GM12891 (cell line): ENCODE data around the gene INO80E.

Source experiments
- DNase-seq: peaks from one replicate; pipeline ENCODE4 v3.0.0; 2011; ENCODE audit warnings: low spot score; ENCODE audit not compliant: insufficient read length
- FAIRE-seq: peaks from 2 replicates; lab custom pipeline; 2011; peaks lifted over from hg19 to GRCh38; lab: Jason Lieb, UNC
- PAX5 ChIP-seq: IDR thresholded peaks from 2 replicates; pipeline ENCODE4 v1.6.1; 2011; ENCODE audit warnings: low read length, moderate library complexity, mild to moderate bottlenecking; ENCODE audit not compliant: insufficient read depth, severe bottlenecking
- POLR2A ChIP-seq: IDR thresholded peaks from 2 replicates; pipeline ENCODE4 v1.6.1; 2011; ENCODE audit warnings: low read depth, low read length, control low read depth
- POLR2AphosphoS5 ChIP-seq: IDR thresholded peaks from 2 replicates; pipeline ENCODE4 v1.6.1; 2011; ENCODE audit warnings: low read depth, low read length, control low read depth
- POU2F2 ChIP-seq: IDR thresholded peaks from 2 replicates; pipeline ENCODE4 v1.6.1; 2011; ENCODE audit warnings: low read depth, mild to moderate bottlenecking, control low read depth, low read length, moderate library complexity
- SPI1 ChIP-seq: IDR thresholded peaks from 2 replicates; pipeline ENCODE4 v1.6.1; 2011; ENCODE audit warnings: low read depth, low read length, control low read depth
- TAF1 ChIP-seq: IDR thresholded peaks from 2 replicates; pipeline ENCODE4 v1.6.1; 2011; ENCODE audit warnings: low read depth, low read length, control low read depth

The INO80E gene

DNA sequence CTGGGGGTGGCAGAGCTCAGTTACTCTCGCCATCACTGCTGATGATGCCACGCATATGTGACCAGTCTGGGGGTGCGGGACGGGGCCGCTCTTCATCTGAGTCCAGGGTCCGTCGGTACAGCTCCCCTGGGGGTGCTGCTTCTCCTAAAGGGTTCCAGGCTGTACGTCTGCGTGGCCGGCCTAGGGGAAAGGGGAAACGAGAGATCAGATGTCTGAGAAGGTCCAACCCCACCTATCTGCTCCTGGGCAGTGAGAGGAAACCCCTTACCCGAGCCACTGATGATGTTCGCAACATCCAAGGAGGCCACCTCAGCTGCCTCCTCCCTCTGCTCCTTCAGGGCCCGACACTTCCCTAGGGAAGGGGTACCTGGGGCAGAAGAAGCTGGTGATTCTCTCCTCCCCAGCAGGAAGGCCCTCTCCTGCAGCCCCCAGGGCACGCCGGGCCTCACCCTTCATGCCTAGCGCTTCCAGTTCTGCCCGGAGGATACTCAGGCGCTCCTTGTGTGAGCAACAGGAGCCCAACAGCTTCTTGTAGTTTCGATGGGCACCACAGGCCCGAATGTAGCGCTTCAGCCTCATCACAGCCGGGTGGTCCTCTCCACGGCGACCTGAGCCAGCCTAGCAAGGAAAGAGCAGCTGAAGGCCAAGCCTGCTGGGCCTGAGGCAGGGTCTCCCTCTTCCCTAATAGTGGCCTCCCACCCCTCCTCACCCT, 2.7 kb upstream of the INO80E start:
- no peak; the same call in 1 of the 2 replicates for TF ChIP-seq POLR2AphosphoS5
- TF ChIP-seq POLR2A, result no peak
- TF ChIP-seq PAX5, result no peak
- no peak for TF ChIP-seq TAF1
- TF ChIP-seq SPI1, result no peak
- no peak for TF ChIP-seq POU2F2
- DNase-seq, result no peak
- FAIRE-seq, result no peak

DNA sequence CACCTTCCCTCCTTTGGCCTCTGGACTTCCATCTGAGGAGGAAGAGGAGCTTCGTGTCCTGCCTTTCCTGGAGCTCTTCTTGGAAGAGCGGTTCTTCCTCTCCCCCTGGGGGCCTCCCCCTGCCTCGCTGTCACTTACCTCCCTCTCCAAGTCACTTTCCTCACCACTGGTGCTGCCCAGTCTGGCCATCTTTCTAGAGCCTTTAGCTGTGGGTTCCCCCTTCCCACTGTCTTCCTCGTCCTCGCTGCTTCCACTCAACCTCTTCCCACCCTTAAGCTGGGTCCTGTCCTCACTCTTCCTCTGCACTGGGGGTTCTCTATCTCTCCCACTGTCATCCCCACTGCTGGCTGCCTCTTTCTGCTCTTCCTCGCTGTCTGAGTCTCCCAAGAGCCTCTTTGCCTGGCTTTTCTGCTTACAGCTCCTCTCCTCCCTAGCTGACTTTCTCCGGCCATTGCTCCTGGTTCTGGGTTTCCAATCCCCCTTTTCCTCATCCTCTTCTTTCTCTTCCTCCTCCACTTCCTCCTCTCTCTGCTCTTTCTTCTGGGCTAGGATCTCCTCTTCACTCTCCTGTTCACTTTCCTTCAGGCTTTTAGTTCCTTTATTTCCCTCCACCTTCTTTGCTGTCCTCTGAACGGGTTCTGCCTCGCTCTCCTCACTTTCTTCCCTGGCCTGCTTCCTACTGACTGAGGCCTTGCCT, 2.0 kb upstream of the INO80E start:
- FAIRE-seq (no peak), DNase-seq (no peak)
- TF ChIP-seq POU2F2 (no peak), PAX5 (no peak), TAF1 (no peak), POLR2AphosphoS5 (no peak), POLR2A (no peak), SPI1 (no peak)

GRCh38 chr16:29994600-29995323, 1.3 kb upstream of the INO80E start:
- TF ChIP-seq SPI1, result 0 out of 2 replicates have a peak, but pooled peaks have one; percentile 13
- no peak for TF ChIP-seq TAF1
- TF ChIP-seq POLR2AphosphoS5, result peak; percentile 3; the same call in 1 of the 2 replicates
- TF ChIP-seq PAX5, result no peak
- DNase-seq, result no peak
- FAIRE-seq, result peak; percentile 47

GRCh38 chr16:29995324-29995910, 624 bp upstream of the INO80E start, which contains the start of gene HIRIP3:
Gene HIRIP3 (minus strand): TSS chr16:29995617. CDS start chr16:29995605, 12 bp downstream.
- FAIRE-seq, result no peak
- TF ChIP-seq TAF1, result peak; percentile 82
- no peak for TF ChIP-seq POU2F2
- no peak; the same call in 1 of the 2 replicates for TF ChIP-seq POLR2A
- TF ChIP-seq SPI1, result no peak
- peak; percentile 18; the same call in 1 of the 2 replicates for TF ChIP-seq POLR2AphosphoS5
- TF ChIP-seq PAX5, result no peak
- peak; percentile 91 for DNase-seq

DNA sequence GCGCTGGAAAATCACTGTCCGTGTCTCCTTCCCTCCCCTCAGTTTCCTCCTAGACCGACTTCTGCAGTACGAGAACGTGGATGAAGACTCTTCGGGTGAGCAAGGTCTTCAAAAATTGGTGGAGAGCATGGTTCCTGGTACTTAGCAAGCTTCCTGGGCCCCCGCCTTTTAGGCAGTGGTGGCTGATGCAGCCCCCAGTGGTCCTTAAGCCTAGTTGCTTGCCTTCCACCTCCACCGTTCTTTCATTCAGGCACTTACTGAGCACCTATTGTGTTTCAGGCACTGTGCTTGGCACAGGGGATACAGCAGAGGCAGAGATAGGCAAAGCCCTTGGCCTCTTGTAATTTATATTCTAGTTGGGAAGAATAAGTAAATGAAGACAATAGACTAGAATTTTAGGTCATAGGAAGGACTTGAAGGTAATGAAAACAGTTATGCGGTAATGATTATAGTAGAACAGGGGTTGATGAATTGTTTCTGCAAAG, 767 bp downstream of the INO80E start:
- FAIRE-seq (peak; percentile 40), DNase-seq (no peak)
- no peak for TF ChIP-seq TAF1
- no peak for TF ChIP-seq POLR2AphosphoS5
- no peak for TF ChIP-seq SPI1
- TF ChIP-seq POLR2A, result no peak
- no peak for TF ChIP-seq POU2F2
- no peak for TF ChIP-seq PAX5

- no peak for TF ChIP-seq TAF1
- TF ChIP-seq PAX5, result no peak
- TF ChIP-seq POLR2A, result no peak
- TF ChIP-seq POLR2AphosphoS5, result no peak
- no peak for TF ChIP-seq SPI1
- no peak for TF ChIP-seq POU2F2
- FAIRE-seq (no peak), DNase-seq (no peak)
Observed at GRCh38 chr16:29999605-30000004, 3.6 kb downstream of the INO80E start.

DNA sequence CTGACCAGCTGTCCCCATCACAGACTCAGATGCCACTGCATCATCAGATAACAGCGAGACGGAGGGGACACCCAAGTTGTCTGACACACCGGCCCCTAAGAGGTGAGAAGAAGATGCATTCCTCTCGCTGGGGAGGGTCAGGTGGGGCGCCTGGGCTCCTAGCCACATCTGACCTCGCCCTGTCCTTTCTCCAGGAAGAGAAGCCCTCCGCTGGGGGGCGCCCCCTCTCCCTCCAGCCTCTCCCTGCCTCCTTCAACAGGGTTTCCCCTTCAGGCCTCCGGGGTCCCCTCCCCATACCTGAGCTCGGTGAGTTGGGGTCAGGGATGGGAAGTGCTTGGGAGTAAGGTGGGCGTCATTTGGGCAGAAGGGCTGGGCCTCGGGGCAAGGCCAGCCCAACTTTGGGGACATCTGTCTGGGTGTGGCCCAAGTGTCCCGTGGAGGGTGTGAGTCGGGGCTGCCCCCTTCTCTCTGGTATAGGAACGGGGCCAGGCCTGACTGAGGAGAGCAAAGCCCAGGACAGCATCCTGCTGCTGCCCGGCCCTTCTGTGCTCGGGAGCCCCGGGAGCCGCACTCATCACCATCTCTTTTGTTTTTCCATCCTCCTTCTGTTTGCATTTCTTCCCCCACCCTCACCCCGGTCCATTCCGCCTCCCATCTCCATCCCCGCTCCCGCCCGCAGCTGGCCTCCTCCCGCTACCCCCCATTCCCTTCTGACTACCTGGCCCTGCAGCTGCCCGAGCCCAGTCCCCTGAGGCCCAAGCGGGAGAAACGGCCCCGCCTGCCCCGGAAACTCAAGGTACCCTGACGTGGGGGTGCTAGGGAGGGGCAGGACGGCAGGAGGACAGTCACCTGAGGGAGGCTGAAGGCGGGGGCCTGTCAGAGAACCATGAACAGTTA, 4.9 kb downstream of the INO80E start:
- DNase-seq (no peak), FAIRE-seq (no peak)

More for the DNA sequence above, 4.9 kb downstream of the INO80E start:
- TF ChIP-seq SPI1 (no peak), POLR2A (no peak), POU2F2 (no peak), TAF1 (no peak), POLR2AphosphoS5 (no peak), PAX5 (no peak)
